Activated CD8-positive, alpha-beta T cell treated with anti-CD3 and anti-CD28 coated beads, Interleukin-2, amount 10 ng/mL, durations not matched to agents 7 days and 5 days (primary cell): ENCODE data around the gene RAD51B. TPM values are rescaled to one million over a fixed set of nuclear protein-coding genes. Genes with fewer than 3 reads are reported as not detected.

Experiments
- ATAC-seq: fragments of 150-1000 bp; cut with Tn5 transposase; one replicate; pipeline ENCODE4 v1.10.0; 2021; ENCODE audit warnings: moderate library complexity
- CTCF ChIA-PET: fragments of 350-600 bp; sonication (Branson Sonifier 250); formaldehyde crosslinking; loops from one replicate; lab custom pipeline; 2021; ENCODE audit warnings: antibody characterized with exemption; lab: Charles Lee
- POLR2A ChIA-PET: fragments of 350-600 bp; sonication (Branson Sonifier 250); formaldehyde crosslinking; loops from one replicate; lab custom pipeline; 2021; ENCODE audit warnings: antibody characterized with exemption; lab: Charles Lee
- DNase-seq: peaks from one replicate; pipeline ENCODE4 v3.0.0-alpha.2; 2020
- H3K27ac Mint-ChIP-seq: one replicate; pipeline ENCODE4 v1.8.0; 2021; ENCODE audit warnings: mild to moderate bottlenecking, mixed read lengths
- H3K27me3 Mint-ChIP-seq: one replicate; pipeline ENCODE4 v1.8.0; 2021; ENCODE audit warnings: low read depth, mixed read lengths
- H3K36me3 Mint-ChIP-seq: one replicate; pipeline ENCODE4 v1.8.0; 2021; ENCODE audit warnings: low read depth, mixed read lengths
- H3K4me1 Mint-ChIP-seq: one replicate; pipeline ENCODE4 v1.8.0; 2021; ENCODE audit warnings: low read depth, mixed read lengths
- H3K4me3 Mint-ChIP-seq: one replicate; pipeline ENCODE4 v1.8.0; 2021; ENCODE audit warnings: mild to moderate bottlenecking, mixed read lengths
- H3K9me3 Mint-ChIP-seq: one replicate; pipeline ENCODE4 v1.8.0; 2022; ENCODE audit warnings: mixed read lengths; ENCODE audit not compliant: insufficient read depth
- total RNA-seq, 2 experiments: library from RNA; stranded (reverse); gene quantifications; one replicate each; pipeline ENCODE4 v1.2.3, GENCODE V29; 2021

The RAD51B gene
- total RNA-seq, 2 experiments from 2014 or later: 34.1 to 38.8 TPM

- H3K27me3 Mint-ChIP-seq: no peaks in the 10 kb centered on the region
- H3K27ac Mint-ChIP-seq: no peak overlapping the region
- ATAC-seq: no peak
- H3K4me3 Mint-ChIP-seq: no peak overlapping the region
- POLR2A ChIA-PET: no interaction called here
- peaks cover 15% of the 10 kb centered on the region for H3K4me1 Mint-ChIP-seq
- H3K9me3 Mint-ChIP-seq: no peaks in the 10 kb centered on the region
- DNase-seq: no peak
- CTCF ChIA-PET: no interaction called here
- peaks cover 2% of the 10 kb centered on the region for H3K36me3 Mint-ChIP-seq
These were observed 645.1 kb downstream of the RAD51B start for GRCh38 chr14:68464711-68465110.

GRCh38 chr14:68466491-68466977 is 647.0 kb downstream of the RAD51B start:
- no peak overlapping the region for H3K27ac Mint-ChIP-seq

GRCh38 chr14:68467425-68467824 is 647.8 kb downstream of the RAD51B start:
- no peak overlapping the region for H3K4me3 Mint-ChIP-seq
- DNase-seq: no peak
- peaks cover 2% of the 10 kb centered on the region for H3K36me3 Mint-ChIP-seq
- ChIA-PET POLR2A (no interaction called here), CTCF (interaction anchor here (0.7 to 1.0 kb wide), 3 partner anchors 9 to 216 kb away, joined by 3 to 4 read pairs (median 3); no protein-coding TSS in a partner anchor)
- peaks cover 15% of the 10 kb centered on the region for H3K4me1 Mint-ChIP-seq
- no peak overlapping the region for H3K27ac Mint-ChIP-seq
- H3K9me3 Mint-ChIP-seq: no peaks in the 10 kb centered on the region
- ATAC-seq: no peak
- no peaks in the 10 kb centered on the region for H3K27me3 Mint-ChIP-seq

More at GRCh38 chr14:68466491-68466977, 647.0 kb downstream of the RAD51B start:
- ChIA-PET CTCF (no interaction called here), POLR2A (no interaction called here)
- DNase-seq (no peak), ATAC-seq (no peak)
- H3K27me3 Mint-ChIP-seq: no peaks in the 10 kb centered on the region
- peaks cover 15% of the 10 kb centered on the region for H3K4me1 Mint-ChIP-seq
- H3K4me3 Mint-ChIP-seq: no peak overlapping the region
- H3K9me3 Mint-ChIP-seq: no peaks in the 10 kb centered on the region
- H3K36me3 Mint-ChIP-seq: peaks cover 2% of the 10 kb centered on the region

- DNase-seq (peak; percentile 54), ATAC-seq (peak; percentile 86)
- ChIA-PET POLR2A (interaction anchor here (0.8 to 1.0 kb wide), 2 partner anchors 20 to 85 kb away, joined by 3 read pairs; no protein-coding TSS in a partner anchor), CTCF (interaction anchor here (1.0 to 1.7 kb wide), 3 partner anchors 16 to 311 kb away, joined by 4 read pairs; no protein-coding TSS in a partner anchor)
- H3K9me3 Mint-ChIP-seq: no peaks in the 10 kb centered on the region
- H3K4me1 Mint-ChIP-seq: peaks cover 15% of the 10 kb centered on the region
- peaks cover 2% of the 10 kb centered on the region for H3K36me3 Mint-ChIP-seq
- no peaks in the 10 kb centered on the region for H3K27me3 Mint-ChIP-seq
- no peak overlapping the region for H3K4me3 Mint-ChIP-seq
- H3K27ac Mint-ChIP-seq: peak overlapping the region; percentile 61
These were observed 649.0 kb downstream of the RAD51B start for GRCh38 chr14:68468437-68469207.

GRCh38 chr14:68469208-68469713 is 649.7 kb downstream of the RAD51B start:
- DNase-seq (no peak), ATAC-seq (no peak)
- Mint-ChIP-seq H3K4me1 (peaks cover 15% of the 10 kb centered on the region), H3K27ac (no peak overlapping the region), H3K4me3 (no peak overlapping the region), H3K27me3 (no peaks in the 10 kb centered on the region), H3K9me3 (no peaks in the 10 kb centered on the region), H3K36me3 (peaks cover 2% of the 10 kb centered on the region)
- ChIA-PET CTCF (interaction anchor here (1.0 to 1.7 kb wide), 3 partner anchors 15 to 311 kb away, joined by 4 read pairs; no protein-coding TSS in a partner anchor), POLR2A (interaction anchor here (0.8 to 1.0 kb wide), 2 partner anchors 21 to 84 kb away, joined by 3 read pairs; no protein-coding TSS in a partner anchor)

GRCh38 chr14:68470361-68470760 is 650.8 kb downstream of the RAD51B start:
- no peak overlapping the region for H3K27ac Mint-ChIP-seq
- no peaks in the 10 kb centered on the region for H3K27me3 Mint-ChIP-seq
- CTCF ChIA-PET: no interaction called here
- POLR2A ChIA-PET: interaction anchor here (0.7 kb wide), 1 partner anchor 94 kb away, joined by 3 read pairs; no protein-coding TSS in a partner anchor
- H3K36me3 Mint-ChIP-seq: peaks cover 2% of the 10 kb centered on the region
- H3K9me3 Mint-ChIP-seq: no peaks in the 10 kb centered on the region
- DNase-seq (no peak), ATAC-seq (no peak)
- H3K4me3 Mint-ChIP-seq: no peak overlapping the region
- H3K4me1 Mint-ChIP-seq: peaks cover 15% of the 10 kb centered on the region

GRCh38 chr14:68471029-68471963 is 651.7 kb downstream of the RAD51B start:
- ATAC-seq (no peak), DNase-seq (no peak)
- Mint-ChIP-seq H3K9me3 (no peaks in the 10 kb centered on the region), H3K27ac (no peak overlapping the region), H3K4me3 (no peak overlapping the region), H3K4me1 (peaks cover 15% of the 10 kb centered on the region), H3K27me3 (no peaks in the 10 kb centered on the region), H3K36me3 (peaks cover 2% of the 10 kb centered on the region)
- ChIA-PET CTCF (no interaction called here), POLR2A (interaction anchor here (0.8 kb wide), 1 partner anchor 318 kb away, joined by 3 read pairs; no protein-coding TSS in a partner anchor)

- CTCF ChIA-PET: no interaction called here
- no peak overlapping the region for H3K4me3 Mint-ChIP-seq
- no peak overlapping the region for H3K27ac Mint-ChIP-seq
- no peaks in the 10 kb centered on the region for H3K27me3 Mint-ChIP-seq
- H3K9me3 Mint-ChIP-seq: no peaks in the 10 kb centered on the region
- DNase-seq (no peak), ATAC-seq (no peak)
- peaks cover 15% of the 10 kb centered on the region for H3K4me1 Mint-ChIP-seq
- peaks cover 2% of the 10 kb centered on the region for H3K36me3 Mint-ChIP-seq
- POLR2A ChIA-PET: no interaction called here
These were observed 652.5 kb downstream of the RAD51B start for GRCh38 chr14:68471964-68472508.

GRCh38 chr14:68473069-68473468 is 653.5 kb downstream of the RAD51B start:
- DNase-seq (no peak), ATAC-seq (no peak)
- ChIA-PET POLR2A (no interaction called here), CTCF (no interaction called here)
- Mint-ChIP-seq H3K27me3 (no peaks in the 10 kb centered on the region), H3K4me3 (no peak overlapping the region), H3K4me1 (peaks cover 13% of the 10 kb centered on the region), H3K36me3 (peaks cover 2% of the 10 kb centered on the region), H3K27ac (no peak overlapping the region), H3K9me3 (no peaks in the 10 kb centered on the region)

- Mint-ChIP-seq H3K27ac (no peak overlapping the region), H3K4me1 (peaks cover 6% of the 10 kb centered on the region), H3K4me3 (no peak overlapping the region), H3K9me3 (no peaks in the 10 kb centered on the region), H3K27me3 (no peaks in the 10 kb centered on the region), H3K36me3 (no peaks in the 10 kb centered on the region)
- no peak for DNase-seq
- POLR2A ChIA-PET: no interaction called here
- ATAC-seq: no peak
- CTCF ChIA-PET: no interaction called here
These were observed 654.2 kb downstream of the RAD51B start for GRCh38 chr14:68473794-68474193.

GRCh38 chr14:68474741-68475140 is 655.2 kb downstream of the RAD51B start:
- Mint-ChIP-seq H3K27ac (no peak overlapping the region), H3K27me3 (no peaks in the 10 kb centered on the region), H3K4me3 (no peak overlapping the region), H3K9me3 (no peaks in the 10 kb centered on the region), H3K4me1 (no peaks in the 10 kb centered on the region), H3K36me3 (no peaks in the 10 kb centered on the region)
- no peak for ATAC-seq
- POLR2A ChIA-PET: interaction anchor here (0.6 kb wide), 1 partner anchor 329 kb away, joined by 3 read pairs; no protein-coding TSS in a partner anchor
- no peak for DNase-seq
- CTCF ChIA-PET: interaction anchor here (0.9 kb wide), 1 partner anchor 9 kb away, joined by 3 read pairs; no protein-coding TSS in a partner anchor
